ENCODE data around the gene ERLEC1.

ERLEC1 gene

GRCh38 chr2:53793821-53794220 is 7.0 kb downstream of the ERLEC1 start:
- TF ChIP-seq, protein P1, sequence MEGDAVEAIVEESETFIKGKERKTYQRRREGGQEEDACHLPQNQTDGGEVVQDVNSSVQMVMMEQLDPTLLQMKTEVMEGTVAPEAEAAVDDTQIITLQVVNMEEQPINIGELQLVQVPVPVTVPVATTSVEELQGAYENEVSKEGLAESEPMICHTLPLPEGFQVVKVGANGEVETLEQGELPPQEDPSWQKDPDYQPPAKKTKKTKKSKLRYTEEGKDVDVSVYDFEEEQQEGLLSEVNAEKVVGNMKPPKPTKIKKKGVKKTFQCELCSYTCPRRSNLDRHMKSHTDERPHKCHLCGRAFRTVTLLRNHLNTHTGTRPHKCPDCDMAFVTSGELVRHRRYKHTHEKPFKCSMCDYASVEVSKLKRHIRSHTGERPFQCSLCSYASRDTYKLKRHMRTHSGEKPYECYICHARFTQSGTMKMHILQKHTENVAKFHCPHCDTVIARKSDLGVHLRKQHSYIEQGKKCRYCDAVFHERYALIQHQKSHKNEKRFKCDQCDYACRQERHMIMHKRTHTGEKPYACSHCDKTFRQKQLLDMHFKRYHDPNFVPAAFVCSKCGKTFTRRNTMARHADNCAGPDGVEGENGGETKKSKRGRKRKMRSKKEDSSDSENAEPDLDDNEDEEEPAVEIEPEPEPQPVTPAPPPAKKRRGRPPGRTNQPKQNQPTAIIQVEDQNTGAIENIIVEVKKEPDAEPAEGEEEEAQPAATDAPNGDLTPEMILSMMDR (IDR thresholded peaks at IDR 0.05; ENCODE audit: borderline replicate concordance, insufficient read depth, low read depth, low read length), result no peak
- H3K4me3 ChIP-seq (ENCODE audit: low read depth, low read length), result no peak overlapping the region

DNA sequence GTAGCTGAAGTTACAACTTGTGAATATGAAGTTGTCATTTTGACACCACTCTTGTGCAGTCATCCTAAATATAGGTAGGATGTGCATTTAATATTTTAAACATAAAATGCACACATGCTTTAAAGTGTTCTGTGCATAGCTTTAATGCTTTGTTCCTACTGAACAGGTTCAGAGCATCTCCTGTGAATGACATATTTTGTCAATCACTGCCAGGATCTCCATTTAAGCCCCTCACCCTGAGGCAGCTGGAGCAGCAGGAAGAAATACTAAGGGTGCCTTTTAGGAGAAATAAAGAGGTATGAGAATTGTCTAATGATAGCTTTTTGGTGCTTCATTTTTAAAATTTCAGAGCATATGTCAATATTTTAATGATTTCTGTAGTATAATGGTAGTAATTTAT is 14.7 kb downstream of the ERLEC1 start:
- TF ChIP-seq, protein P1 (IDR thresholded peaks at IDR 0.05; ENCODE audit: borderline replicate concordance, insufficient read depth, low read depth, low read length), result no peak
- H3K4me3 ChIP-seq (ENCODE audit: low read depth, low read length), result no peak overlapping the region

- no peak overlapping the region for H3K4me3 ChIP-seq (ENCODE audit: low read depth, low read length)
- TF ChIP-seq, protein P1 (IDR thresholded peaks at IDR 0.05; ENCODE audit: borderline replicate concordance, insufficient read depth, low read depth, low read length), result no peak
These were observed 15.8 kb downstream of the ERLEC1 start for GRCh38 chr2:53802617-53803151.

DNA sequence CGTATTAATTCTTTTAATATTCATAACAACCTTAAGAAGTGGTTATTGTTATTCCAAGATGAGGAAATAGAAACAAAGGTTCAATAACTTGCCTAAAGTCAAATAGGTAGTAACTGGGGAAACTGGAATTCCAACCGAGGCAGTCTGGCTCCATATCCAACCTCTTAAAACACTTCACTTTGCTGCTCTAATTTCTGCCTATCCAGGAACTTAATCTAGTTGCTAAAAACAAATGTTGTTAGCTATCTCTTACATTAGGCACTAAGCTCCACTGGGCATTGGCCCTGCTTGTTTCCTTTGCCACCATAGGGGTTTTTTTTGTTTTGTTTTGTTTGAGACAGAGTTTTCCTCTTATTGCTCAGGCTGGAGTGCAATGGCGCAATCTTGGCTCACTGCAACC is 24.8 kb downstream of the ERLEC1 start:
- no peak overlapping the region for H3K4me3 ChIP-seq (ENCODE audit: low read depth, low read length)
- TF ChIP-seq, protein P1 (IDR thresholded peaks at IDR 0.05; ENCODE audit: borderline replicate concordance, insufficient read depth, low read depth, low read length), result no peak

DNA sequence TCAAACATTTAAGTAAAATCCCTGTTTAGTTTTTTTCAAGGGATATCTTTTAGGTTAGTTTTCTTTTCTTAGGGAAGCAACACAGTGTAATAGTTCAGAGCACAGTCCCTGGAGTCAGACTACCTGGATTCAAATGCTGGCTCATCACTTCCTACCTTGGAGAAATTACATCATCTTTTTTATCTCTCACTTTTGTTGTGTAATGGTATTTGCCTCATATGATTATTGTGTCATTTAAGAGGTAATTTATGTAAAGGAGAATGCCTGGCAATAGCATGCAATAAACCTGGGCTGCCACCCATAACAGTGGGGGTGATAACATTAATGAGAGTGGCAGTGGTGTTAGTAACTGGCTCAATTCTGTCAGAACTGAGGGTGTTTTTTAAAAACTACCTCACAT is 26.3 kb downstream of the ERLEC1 start:
- no peak overlapping the region for H3K4me3 ChIP-seq (ENCODE audit: low read depth, low read length)

GRCh38 chr2:53818854-53819435 is 32.1 kb downstream of the ERLEC1 start:
- TF ChIP-seq, protein P1 (IDR thresholded peaks at IDR 0.05; ENCODE audit: borderline replicate concordance, insufficient read depth, low read depth, low read length), result no peak
- no peak overlapping the region for H3K4me3 ChIP-seq (ENCODE audit: low read depth, low read length)

More for the DNA sequence above, 26.3 kb downstream of the ERLEC1 start:
- TF ChIP-seq, protein P1 (IDR thresholded peaks at IDR 0.05; ENCODE audit: borderline replicate concordance, insufficient read depth, low read depth, low read length), result no peak

- TF ChIP-seq, protein P1 (IDR thresholded peaks at IDR 0.05; ENCODE audit: borderline replicate concordance, insufficient read depth, low read depth, low read length), result no peak
- no peak overlapping the region for H3K4me3 ChIP-seq (ENCODE audit: low read depth, low read length)
These were observed 32.8 kb downstream of the ERLEC1 start for GRCh38 chr2:53819634-53820033.

Data from GM12875 (cell line).